ENCODE data around the gene ZC3H15. TPM values are rescaled to one million over a fixed set of nuclear protein-coding genes. Genes with fewer than 3 reads are reported as not detected.
A peak's percentile ranks its signal among the peaks of the same experiment; 100 is the strongest.

The ZC3H15 gene
- total RNA-seq, 8 experiments from 2014 or later: 76.2 to 93.0 (median 86.1) TPM

DNA sequence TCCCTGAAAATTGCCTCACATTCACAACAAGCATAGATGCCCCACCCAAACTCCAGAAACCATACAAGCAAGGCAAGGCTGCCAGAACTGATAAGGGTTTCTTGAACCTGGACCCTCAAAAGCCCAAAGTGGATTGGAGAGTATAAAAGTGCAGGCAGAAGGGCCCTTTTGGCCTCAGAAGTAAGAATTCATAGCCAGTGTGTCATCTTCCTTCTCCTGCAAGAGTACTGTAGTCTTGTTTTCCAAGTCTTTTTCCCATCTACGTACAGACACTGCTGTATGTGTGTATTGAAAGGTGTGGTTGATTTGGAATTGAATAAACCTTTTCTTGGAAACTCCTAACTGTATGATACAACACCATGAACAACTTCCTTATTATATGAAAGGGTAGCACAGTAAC lies 46.8 kb downstream of the ZC3H15 start:
- no peak overlapping the region for H3K27ac ChIP-seq
- 86 to 100% (median 100%) methylated on average over 1 of the region's 1 CpG; no CpG with 5 or more reads in 5 of the 10 experiments for WGBS, 10 experiments
- in situ Hi-C loops (cut with MboI; ENCODE audit: low pct_unique_long_range_greater_than_20kb in 2 of 9, low sequenced_read_pairs in 9 of 9, unreplicated experiment in 9 of 9): no loop called here
- peaks cover 0 to 9% of the 10 kb centered on the region in 2 donors for H3K4me1 ChIP-seq (replicated peaks in 1 of 2)
- peak in 1 of 8 experiments; percentile 62 for ATAC-seq (replicated peaks in 6 of 8)
- no peak overlapping the region for H3K4me3 ChIP-seq

DNA sequence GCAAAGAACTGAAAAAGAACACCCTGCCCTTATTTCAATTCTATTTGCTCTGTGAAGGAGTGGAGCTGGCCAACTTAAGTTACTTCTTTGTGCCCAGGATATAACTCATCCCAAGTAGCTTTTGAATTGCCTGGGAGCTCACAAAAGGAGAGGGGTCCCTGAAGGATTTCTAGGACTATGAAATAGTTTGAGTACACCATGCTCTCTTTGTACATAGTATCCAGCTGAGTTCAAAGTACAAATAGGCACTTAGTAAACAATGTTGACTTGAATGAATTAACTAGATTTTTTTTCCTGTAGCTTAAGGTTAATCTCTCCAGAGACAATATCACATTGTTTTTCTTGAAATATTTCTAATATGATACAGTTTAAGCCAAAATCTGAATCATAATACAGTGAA lies 47.7 kb downstream of the ZC3H15 start:
- Histone ChIP-seq H3K4me1 (replicated peaks in 1 of 2) (peaks cover 0 to 9% of the 10 kb centered on the region in 2 donors), H3K27ac (no peak overlapping the region), H3K4me3 (no peak overlapping the region)
- ATAC-seq (replicated peaks in 6 of 8): peak in 4 of 8 experiments; percentile 53 to 97 (median 80)
- in situ Hi-C loops (cut with MboI; ENCODE audit: low pct_unique_long_range_greater_than_20kb in 2 of 9, low sequenced_read_pairs in 9 of 9, unreplicated experiment in 9 of 9): no loop called here

DNA sequence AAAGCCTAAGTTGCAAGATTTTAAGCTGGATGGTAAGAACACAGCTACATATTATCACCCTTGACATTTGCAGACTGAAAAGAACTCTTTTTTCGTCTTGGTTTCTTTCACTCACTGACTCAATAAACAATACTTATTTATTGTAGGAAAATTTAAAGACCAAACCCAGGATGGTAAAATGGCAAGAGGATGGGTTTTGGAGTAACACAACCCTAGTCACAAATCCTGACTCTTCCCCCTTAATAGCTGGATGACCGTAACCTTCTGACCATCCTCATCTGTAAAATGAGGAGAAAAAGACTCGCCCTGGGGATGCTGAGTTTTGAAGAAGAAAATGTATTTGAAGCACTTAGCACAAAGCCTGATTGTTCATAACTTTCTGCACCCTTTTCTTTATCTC lies 48.3 kb downstream of the ZC3H15 start:
- H3K4me1 ChIP-seq (replicated peaks in 1 of 2): peaks cover 0 to 9% of the 10 kb centered on the region in 2 donors
- no peak overlapping the region for H3K27ac ChIP-seq
- WGBS, 10 experiments: 54 to 100% (median 90%) methylated on average over 1 to 3 of the region's 3 CpGs
- no peak overlapping the region for H3K4me3 ChIP-seq
- no peak for ATAC-seq (replicated peaks in 6 of 8)
- in situ Hi-C loops (cut with MboI; ENCODE audit: low pct_unique_long_range_greater_than_20kb in 2 of 9, low sequenced_read_pairs in 9 of 9, unreplicated experiment in 9 of 9): no loop called here

DNA sequence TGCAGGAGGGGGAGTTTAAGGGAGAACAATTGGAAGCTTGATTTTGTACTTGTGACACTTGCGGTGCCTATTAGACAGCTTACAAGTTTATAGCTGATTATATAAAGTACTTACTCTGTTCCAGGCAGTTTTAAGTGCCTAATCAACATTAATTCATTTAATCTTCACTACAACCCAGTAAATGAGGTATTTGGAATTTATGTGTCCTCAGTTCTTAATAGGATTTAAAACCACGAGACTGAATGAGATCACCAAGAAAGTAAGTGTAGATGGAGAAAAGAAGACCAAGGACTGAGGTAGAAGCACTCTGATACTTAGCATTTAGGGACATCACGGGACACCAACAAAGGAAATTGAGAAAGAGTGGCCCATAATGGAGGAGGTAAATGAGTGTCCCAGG lies 49.8 kb downstream of the ZC3H15 start:
- in situ Hi-C loops (cut with MboI; ENCODE audit: low pct_unique_long_range_greater_than_20kb in 2 of 9, low sequenced_read_pairs in 9 of 9, unreplicated experiment in 9 of 9): no loop called here
- no peak overlapping the region for H3K4me3 ChIP-seq
- WGBS, 10 experiments: 33 to 100% (median 96%) methylated on average over 1 to 3 of the region's 3 CpGs
- H3K27ac ChIP-seq: no peak overlapping the region
- peak in 1 of 8 experiments; percentile 30 for ATAC-seq (replicated peaks in 6 of 8)
- H3K4me1 ChIP-seq (replicated peaks in 1 of 2): peaks cover 0 to 9% of the 10 kb centered on the region in 2 donors

DNA sequence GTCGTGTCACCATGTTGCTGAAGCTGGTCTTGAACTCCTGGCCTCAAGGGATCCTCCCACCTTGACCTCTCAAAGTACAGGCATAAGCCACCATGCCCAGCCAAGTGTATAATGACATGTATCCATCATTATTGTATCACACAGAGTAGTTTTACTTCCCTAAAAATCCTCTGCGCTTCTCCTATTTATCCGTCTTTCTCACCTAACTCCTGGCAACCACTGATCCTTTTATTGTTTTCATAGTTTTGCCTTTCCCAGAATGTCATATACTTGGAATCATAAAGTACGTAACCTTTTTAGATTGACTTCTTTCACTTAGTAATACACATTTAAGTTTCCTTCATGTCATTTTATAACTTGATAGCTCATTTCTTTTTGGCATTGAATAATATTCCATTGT lies 51.0 kb downstream of the ZC3H15 start:
- no peak for ATAC-seq (replicated peaks in 6 of 8)
- peaks cover 0 to 9% of the 10 kb centered on the region in 2 donors for H3K4me1 ChIP-seq (replicated peaks in 1 of 2)
- no peak overlapping the region for H3K27ac ChIP-seq
- 66 to 100% (median 92%) methylated on average over 1 to 4 of the region's 4 CpGs for WGBS, 10 experiments
- in situ Hi-C loops (cut with MboI; ENCODE audit: low pct_unique_long_range_greater_than_20kb in 2 of 9, low sequenced_read_pairs in 9 of 9, unreplicated experiment in 9 of 9): no loop called here
- H3K4me3 ChIP-seq: no peak overlapping the region

DNA sequence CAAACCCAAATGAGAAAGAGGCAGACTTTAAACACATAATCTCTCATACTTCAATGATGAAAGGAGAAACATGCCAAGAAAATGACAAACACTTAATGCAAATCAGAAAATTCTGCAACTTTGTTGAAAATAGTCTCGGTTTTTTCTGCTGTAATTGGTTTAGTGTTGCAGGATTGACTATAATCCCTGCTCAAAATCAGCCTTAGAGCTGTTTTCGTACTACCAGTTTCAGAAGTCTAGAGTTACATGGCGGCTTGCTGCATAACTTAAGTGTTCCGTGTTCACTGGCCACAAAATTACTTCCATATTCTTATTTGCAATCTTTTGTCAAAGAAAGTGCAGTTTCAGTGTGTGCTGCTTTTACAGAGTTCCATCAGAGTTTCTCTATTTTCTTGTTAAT lies 54.9 kb downstream of the ZC3H15 start:
- Histone ChIP-seq H3K4me3 (no peak overlapping the region), H3K4me1 (replicated peaks in 1 of 2) (no peaks in the 10 kb centered on the region), H3K27ac (no peak overlapping the region)
- in situ Hi-C loops (cut with MboI; ENCODE audit: low pct_unique_long_range_greater_than_20kb in 2 of 9, low sequenced_read_pairs in 9 of 9, unreplicated experiment in 9 of 9): no loop called here
- peak in 1 of 8 experiments; percentile 22 for ATAC-seq (replicated peaks in 6 of 8)
- WGBS, 10 experiments: 8 to 92% (median 69%) methylated on average over 1 to 4 of the region's 4 CpGs

DNA sequence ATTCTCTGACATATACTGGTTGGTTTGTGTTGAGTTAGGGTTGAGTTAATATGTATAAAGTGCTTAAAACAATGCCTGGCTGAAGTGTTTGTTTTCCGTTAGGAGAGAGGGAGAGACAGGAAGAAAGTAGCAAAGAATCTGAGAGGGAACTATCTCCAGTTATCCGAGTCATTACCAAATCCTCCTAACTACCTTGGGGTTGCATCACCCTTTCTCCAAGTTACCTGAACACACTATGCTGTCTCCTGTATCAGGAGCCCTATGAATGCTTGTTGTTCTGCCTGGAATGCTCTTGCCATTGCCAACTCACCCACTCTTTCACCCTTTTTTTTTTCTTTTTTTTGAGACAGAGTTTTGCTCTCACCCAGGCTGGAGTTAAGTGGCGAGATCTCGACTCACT lies 55.9 kb downstream of the ZC3H15 start:
- WGBS, 10 experiments: 33 to 100% (median 97%) methylated on average over 1 to 4 of the region's 4 CpGs; no CpG with 5 or more reads in 3 of the 10 experiments
- in situ Hi-C loops (cut with MboI; ENCODE audit: low pct_unique_long_range_greater_than_20kb in 2 of 9, low sequenced_read_pairs in 9 of 9, unreplicated experiment in 9 of 9): no loop called here

DNA sequence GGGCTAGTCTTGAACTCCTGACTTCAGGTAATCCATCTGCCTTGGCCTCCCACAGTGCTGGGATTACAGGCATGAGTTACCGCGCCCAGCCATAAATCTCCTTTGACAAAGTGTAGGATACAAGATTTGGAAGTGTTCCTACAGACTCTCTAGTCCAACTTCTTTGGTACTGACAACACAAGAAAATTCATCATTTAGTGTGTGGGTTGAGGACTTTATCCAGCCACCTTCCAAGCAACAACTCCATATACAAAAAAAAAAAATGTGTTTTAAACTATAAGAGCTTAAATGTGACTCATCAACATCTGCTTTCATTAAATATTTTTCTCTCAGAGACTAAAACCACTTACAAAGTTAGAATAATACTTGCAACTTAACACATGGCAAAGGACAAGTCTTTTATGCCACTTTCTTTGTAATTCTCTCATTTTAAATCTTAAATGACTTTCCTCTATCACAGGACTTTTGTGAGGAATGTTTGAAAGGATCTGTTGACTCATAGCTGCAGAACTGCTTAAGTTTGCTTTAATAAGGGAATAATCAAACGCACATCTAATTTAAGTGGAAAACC lies 57.6 kb downstream of the ZC3H15 start:
- H3K27ac ChIP-seq: no peak overlapping the region
- WGBS, 10 experiments: 0 to 100% (median 83%) methylated on average over 1 to 3 of the region's 3 CpGs
- H3K4me1 ChIP-seq (replicated peaks in 1 of 2): no peaks in the 10 kb centered on the region
- no peak overlapping the region for H3K4me3 ChIP-seq
- in situ Hi-C loops (cut with MboI; ENCODE audit: low pct_unique_long_range_greater_than_20kb in 2 of 9, low sequenced_read_pairs in 9 of 9, unreplicated experiment in 9 of 9): no loop called here
- peak in 4 of 8 experiments; percentile 20 to 53 (median 36) for ATAC-seq (replicated peaks in 6 of 8)

More for the DNA sequence above, 55.9 kb downstream of the ZC3H15 start:
- Histone ChIP-seq H3K27ac (no peak overlapping the region), H3K4me3 (no peak overlapping the region), H3K4me1 (replicated peaks in 1 of 2) (no peaks in the 10 kb centered on the region)
- ATAC-seq (replicated peaks in 6 of 8): no peak

DNA sequence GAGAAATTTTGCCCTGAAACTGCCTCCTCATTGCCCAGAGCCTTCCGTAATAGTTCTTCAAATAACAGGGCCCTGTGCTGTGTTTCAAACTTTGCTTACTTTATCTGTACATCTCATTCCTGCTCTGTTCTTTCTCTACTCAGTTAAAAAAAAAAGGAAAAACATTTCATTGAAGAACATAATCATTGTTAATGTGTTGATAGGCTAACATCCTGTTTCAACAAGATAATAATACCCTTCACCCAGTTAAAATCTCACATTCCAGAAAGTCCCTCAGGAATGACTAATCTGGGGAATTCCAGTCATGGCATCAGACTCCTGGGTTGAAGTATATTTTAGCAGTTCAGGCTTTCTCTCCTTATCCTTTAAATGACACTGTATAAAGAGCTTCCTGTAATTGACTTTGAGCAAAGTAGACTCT lies 58.2 kb downstream of the ZC3H15 start:
- no peak overlapping the region for H3K4me3 ChIP-seq
- in situ Hi-C loops (cut with MboI; ENCODE audit: low pct_unique_long_range_greater_than_20kb in 2 of 9, low sequenced_read_pairs in 9 of 9, unreplicated experiment in 9 of 9): no loop called here
- no peaks in the 10 kb centered on the region for H3K4me1 ChIP-seq (replicated peaks in 1 of 2)
- ATAC-seq (replicated peaks in 6 of 8): peak; percentile 45 to 90 (median 77)
- no peak overlapping the region for H3K27ac ChIP-seq
- 0 to 100% (median 86%) methylated on average over 1 of the region's 1 CpG; no CpG with 5 or more reads in 2 of the 10 experiments for WGBS, 10 experiments

DNA sequence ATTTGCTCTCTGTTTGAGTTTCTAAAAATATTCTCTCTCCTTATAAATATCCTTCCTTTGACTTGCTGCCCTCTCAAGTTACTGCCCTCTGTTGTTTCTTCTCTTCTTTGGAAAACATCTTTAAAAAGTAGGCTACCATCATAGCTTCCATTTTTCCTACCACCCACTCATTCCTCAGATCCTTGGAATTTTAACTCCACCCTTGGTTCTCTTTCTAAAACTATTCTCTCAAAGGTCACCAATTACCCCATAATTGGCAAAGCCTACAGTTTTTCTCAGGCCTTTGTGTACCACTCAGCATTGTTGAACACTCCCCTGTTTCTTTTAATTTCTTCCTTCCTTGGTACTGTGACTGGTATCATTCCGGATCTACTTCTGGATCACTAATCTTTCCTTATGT lies 60.8 kb downstream of the ZC3H15 start:
- no peak for ATAC-seq (replicated peaks in 6 of 8)
- WGBS, 10 experiments: 0 to 82% (median 46%) methylated on average over 1 of the region's 1 CpG
- Histone ChIP-seq H3K4me1 (replicated peaks in 1 of 2) (no peaks in the 10 kb centered on the region), H3K27ac (no peak overlapping the region), H3K4me3 (no peak overlapping the region)
- in situ Hi-C loops (cut with MboI; ENCODE audit: low pct_unique_long_range_greater_than_20kb in 2 of 9, low sequenced_read_pairs in 9 of 9, unreplicated experiment in 9 of 9): no loop called here

DNA sequence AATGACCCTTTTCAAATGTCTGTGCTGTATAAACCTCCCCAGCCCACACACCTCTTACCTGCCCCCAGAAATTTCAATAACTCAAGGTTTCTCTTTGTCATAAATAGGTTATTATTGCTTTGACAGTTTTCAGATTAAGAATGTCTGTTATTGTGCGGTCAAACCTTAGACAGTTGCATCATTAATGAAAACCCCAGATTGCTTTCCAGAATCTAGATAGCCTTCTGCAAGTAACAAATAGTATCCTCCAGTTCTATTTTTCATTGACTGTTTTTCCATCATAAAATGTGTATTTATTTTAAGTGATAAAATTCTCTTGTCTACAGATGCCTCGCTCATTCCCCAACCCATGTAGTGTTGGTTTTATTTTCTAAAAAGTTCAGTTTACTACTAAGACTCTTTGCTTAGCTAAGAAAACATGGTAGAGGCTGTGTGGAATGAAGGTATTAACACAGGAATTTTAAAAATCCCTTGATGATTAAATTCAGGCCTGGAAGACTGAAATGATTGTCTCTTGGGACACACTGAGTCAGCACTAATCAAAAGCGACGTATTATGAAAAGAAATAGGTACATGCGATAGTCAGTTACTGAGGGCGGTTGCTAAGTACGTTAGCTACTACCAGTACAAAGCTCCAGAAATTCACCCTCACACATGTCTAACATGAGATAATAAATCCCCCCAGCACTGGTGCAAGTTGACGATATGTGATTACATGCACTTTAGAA lies 65.4 kb downstream of the ZC3H15 start:
- 73 to 100% (median 88%) methylated on average over 1 to 7 of the region's 8 CpGs for WGBS, 10 experiments
- peak in 3 of 8 experiments; percentile 22 to 30 (median 26) for ATAC-seq (replicated peaks in 6 of 8)
- H3K27ac ChIP-seq: no peak overlapping the region
- in situ Hi-C loops (cut with MboI; ENCODE audit: low pct_unique_long_range_greater_than_20kb in 2 of 9, low sequenced_read_pairs in 9 of 9, unreplicated experiment in 9 of 9): no loop called here
- no peak overlapping the region for H3K4me3 ChIP-seq
- no peaks in the 10 kb centered on the region for H3K4me1 ChIP-seq (replicated peaks in 1 of 2)

DNA sequence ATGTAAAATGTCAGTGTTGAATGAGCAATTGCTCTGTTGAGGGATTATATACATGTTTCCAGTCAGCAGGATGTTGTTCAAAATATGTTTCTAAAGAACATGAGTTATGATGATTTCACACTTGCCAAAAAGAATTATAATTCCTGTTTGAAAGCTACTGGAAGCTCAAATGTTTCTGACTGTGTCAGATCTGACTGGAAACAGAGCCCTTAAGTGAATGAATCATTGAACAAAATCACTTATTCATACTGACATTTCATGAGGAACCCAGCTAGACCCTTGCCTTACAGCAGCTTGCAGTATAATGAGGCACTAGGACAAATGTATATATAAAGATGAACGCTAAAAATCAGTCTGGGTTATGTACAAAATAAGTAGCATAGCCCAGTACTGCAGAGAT lies 68.4 kb downstream of the ZC3H15 start:
- Histone ChIP-seq H3K4me1 (replicated peaks in 1 of 2) (no peaks in the 10 kb centered on the region), H3K4me3 (no peak overlapping the region), H3K27ac (no peak overlapping the region)
- in situ Hi-C loops (cut with MboI; ENCODE audit: low pct_unique_long_range_greater_than_20kb in 2 of 9, low sequenced_read_pairs in 9 of 9, unreplicated experiment in 9 of 9): no loop called here
- ATAC-seq (replicated peaks in 6 of 8): peak in 5 of 8 experiments; percentile 61 to 81 (median 73)
- 60 to 92% (median 73%) methylated on average over 1 of the region's 1 CpG; no CpG with 5 or more reads in 6 of the 10 experiments for WGBS, 10 experiments

DNA sequence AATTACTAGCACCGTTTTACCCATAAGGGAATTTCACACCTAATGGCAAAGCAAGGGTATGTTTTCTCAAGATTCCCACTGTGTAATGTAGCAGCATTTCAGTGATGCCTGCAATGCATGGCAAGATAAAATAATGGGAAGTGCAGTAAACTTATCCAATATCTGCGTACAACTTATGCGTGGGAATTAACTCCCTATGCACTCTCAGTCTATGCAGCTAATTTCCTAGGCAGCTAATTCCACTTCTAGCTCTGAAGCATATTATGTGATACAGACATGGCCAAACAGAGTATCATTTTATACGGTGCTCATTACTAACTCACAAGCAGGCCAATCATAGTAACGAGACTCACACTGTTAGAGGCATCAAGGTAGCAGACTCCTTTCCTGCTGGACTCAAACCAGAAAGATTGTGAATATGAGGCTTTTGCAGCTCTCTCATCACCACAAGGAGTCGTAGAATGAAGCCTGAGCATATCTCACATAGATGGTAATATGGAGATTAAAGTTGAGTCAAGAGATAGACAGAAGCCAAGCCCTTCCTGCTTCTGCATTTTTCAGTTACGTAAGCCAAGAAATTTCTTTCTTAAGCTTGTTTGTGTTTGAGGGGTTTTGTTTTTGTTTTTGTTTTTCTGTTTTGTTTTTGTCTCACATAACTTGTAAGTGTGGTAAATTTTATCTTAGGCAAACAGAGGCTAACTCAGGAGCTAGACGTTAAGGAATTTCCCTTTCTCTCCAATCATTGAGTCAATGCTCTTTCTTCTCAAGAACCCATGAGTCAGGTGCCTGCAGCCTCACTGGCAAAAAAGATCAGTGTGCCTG lies 69.0 kb downstream of the ZC3H15 start:
- Histone ChIP-seq H3K4me3 (no peak overlapping the region), H3K4me1 (replicated peaks in 1 of 2) (no peaks in the 10 kb centered on the region), H3K27ac (no peak overlapping the region)
- 40 to 100% (median 70%) methylated on average over 2 to 8 of the region's 8 CpGs for WGBS, 10 experiments
- ATAC-seq (replicated peaks in 6 of 8): peak in 4 of 8 experiments; percentile 6 to 99 (median 70)
- in situ Hi-C loops (cut with MboI; ENCODE audit: low pct_unique_long_range_greater_than_20kb in 2 of 9, low sequenced_read_pairs in 9 of 9, unreplicated experiment in 9 of 9): no loop called here
